Measurements from ENCODE around the gene LDLRAD4.

The LDLRAD4 gene

GRCh38 chr18:13500869-13501542 lies 282.4 kb downstream of the LDLRAD4 start:
- Histone ChIP-seq H3K4me1 (ENCODE audit: low read depth, poor library complexity, severe bottlenecking) (no peaks in the 10 kb centered on the region), H4K20me1 (ENCODE audit: insufficient read depth) (no peaks in the 10 kb centered on the region), H3K4me2 (no peak overlapping the region), H3K36me3 (ENCODE audit: insufficient read depth) (no peaks in the 10 kb centered on the region), H3K27me3 (ENCODE audit: insufficient read depth, low read depth) (no peaks in the 10 kb centered on the region), H3K9ac (no peak overlapping the region), H3K27ac (no peak overlapping the region), H3K79me2 (ENCODE audit: insufficient read depth, low read depth) (no peaks in the 10 kb centered on the region), H2AFZ (ENCODE audit: low read depth) (no peak overlapping the region), H3K4me3 (IDR thresholded peaks at IDR 0.05; ENCODE audit: insufficient read depth, low read depth, low read length) (no peak overlapping the region)
- TF ChIP-seq, protein P1, sequence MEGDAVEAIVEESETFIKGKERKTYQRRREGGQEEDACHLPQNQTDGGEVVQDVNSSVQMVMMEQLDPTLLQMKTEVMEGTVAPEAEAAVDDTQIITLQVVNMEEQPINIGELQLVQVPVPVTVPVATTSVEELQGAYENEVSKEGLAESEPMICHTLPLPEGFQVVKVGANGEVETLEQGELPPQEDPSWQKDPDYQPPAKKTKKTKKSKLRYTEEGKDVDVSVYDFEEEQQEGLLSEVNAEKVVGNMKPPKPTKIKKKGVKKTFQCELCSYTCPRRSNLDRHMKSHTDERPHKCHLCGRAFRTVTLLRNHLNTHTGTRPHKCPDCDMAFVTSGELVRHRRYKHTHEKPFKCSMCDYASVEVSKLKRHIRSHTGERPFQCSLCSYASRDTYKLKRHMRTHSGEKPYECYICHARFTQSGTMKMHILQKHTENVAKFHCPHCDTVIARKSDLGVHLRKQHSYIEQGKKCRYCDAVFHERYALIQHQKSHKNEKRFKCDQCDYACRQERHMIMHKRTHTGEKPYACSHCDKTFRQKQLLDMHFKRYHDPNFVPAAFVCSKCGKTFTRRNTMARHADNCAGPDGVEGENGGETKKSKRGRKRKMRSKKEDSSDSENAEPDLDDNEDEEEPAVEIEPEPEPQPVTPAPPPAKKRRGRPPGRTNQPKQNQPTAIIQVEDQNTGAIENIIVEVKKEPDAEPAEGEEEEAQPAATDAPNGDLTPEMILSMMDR (conservative IDR thresholded peaks at IDR 0.05; ENCODE audit: low read depth, low read length): no peak

- TF ChIP-seq, protein P1 (conservative IDR thresholded peaks at IDR 0.05; ENCODE audit: low read depth, low read length): no peak
- Histone ChIP-seq H3K27me3 (ENCODE audit: insufficient read depth, low read depth) (no peaks in the 10 kb centered on the region), H3K36me3 (ENCODE audit: insufficient read depth) (no peaks in the 10 kb centered on the region), H3K4me2 (no peak overlapping the region), H3K27ac (no peak overlapping the region), H3K4me3 (IDR thresholded peaks at IDR 0.05; ENCODE audit: insufficient read depth, low read depth, low read length) (no peak overlapping the region), H3K79me2 (ENCODE audit: insufficient read depth, low read depth) (no peaks in the 10 kb centered on the region), H3K9ac (no peak overlapping the region), H4K20me1 (ENCODE audit: insufficient read depth) (no peaks in the 10 kb centered on the region), H3K4me1 (ENCODE audit: low read depth, poor library complexity, severe bottlenecking) (no peaks in the 10 kb centered on the region), H2AFZ (ENCODE audit: low read depth) (no peak overlapping the region)
These were observed 283.0 kb downstream of the LDLRAD4 start for GRCh38 chr18:13501543-13501887.

DNA sequence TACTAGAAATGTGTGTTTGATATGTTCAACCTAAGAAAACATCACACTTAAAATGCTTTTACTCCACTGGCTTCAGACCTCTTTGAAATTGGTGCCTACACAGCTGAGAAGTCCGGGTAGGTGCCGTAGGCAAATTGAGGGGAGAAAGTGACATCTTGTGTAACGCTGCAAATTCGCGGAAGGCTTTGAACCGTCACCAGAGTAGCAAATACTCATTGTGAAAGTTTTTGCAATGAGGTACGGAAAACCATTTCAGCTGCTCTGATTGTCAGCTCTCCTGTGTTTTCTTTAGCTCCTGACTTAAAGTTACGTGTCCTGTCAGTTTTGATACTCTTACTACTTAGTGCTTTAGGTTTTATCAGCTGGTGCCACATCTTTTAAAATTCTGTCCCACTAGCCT lies 283.3 kb downstream of the LDLRAD4 start:
- H3K79me2 ChIP-seq (ENCODE audit: insufficient read depth, low read depth): no peaks in the 10 kb centered on the region
- no peak overlapping the region for H3K27ac ChIP-seq
- no peaks in the 10 kb centered on the region for H3K36me3 ChIP-seq (ENCODE audit: insufficient read depth)
- no peak overlapping the region for H3K4me3 ChIP-seq (IDR thresholded peaks at IDR 0.05; ENCODE audit: insufficient read depth, low read depth, low read length)
- H3K9ac ChIP-seq: no peak overlapping the region
- H3K4me1 ChIP-seq (ENCODE audit: low read depth, poor library complexity, severe bottlenecking): no peaks in the 10 kb centered on the region
- H4K20me1 ChIP-seq (ENCODE audit: insufficient read depth): no peaks in the 10 kb centered on the region
- no peak overlapping the region for H2AFZ ChIP-seq (ENCODE audit: low read depth)
- H3K4me2 ChIP-seq: no peak overlapping the region
- TF ChIP-seq, protein P1 (conservative IDR thresholded peaks at IDR 0.05; ENCODE audit: low read depth, low read length): no peak
- no peaks in the 10 kb centered on the region for H3K27me3 ChIP-seq (ENCODE audit: insufficient read depth, low read depth)

DNA sequence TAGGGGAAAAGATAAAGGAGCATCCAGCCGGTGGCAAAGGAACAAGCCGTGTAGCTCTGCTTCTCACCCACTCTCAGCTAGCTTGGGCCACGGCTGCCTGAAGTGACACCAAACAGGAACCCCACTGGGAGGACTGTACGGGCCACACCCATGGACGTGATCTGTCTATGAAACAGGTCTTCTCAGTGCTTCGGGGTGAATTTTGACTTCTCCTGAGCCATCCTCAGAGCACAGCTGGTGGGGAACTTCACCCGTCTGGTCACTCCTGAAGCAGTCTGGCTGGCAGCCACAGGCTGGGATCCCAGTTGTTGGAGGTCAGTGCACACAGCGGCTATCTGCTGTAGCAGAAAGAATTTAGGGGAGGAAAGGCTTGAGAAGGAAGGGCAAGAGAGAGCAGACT lies 284.0 kb downstream of the LDLRAD4 start:
- H3K79me2 ChIP-seq (ENCODE audit: insufficient read depth, low read depth): no peaks in the 10 kb centered on the region
- H3K27me3 ChIP-seq (ENCODE audit: insufficient read depth, low read depth): no peaks in the 10 kb centered on the region
- H3K27ac ChIP-seq: no peak overlapping the region
- TF ChIP-seq, protein P1 (conservative IDR thresholded peaks at IDR 0.05; ENCODE audit: low read depth, low read length): no peak
- H3K9ac ChIP-seq: no peak overlapping the region
- no peak overlapping the region for H3K4me3 ChIP-seq (IDR thresholded peaks at IDR 0.05; ENCODE audit: insufficient read depth, low read depth, low read length)
- no peaks in the 10 kb centered on the region for H3K4me1 ChIP-seq (ENCODE audit: low read depth, poor library complexity, severe bottlenecking)
- no peaks in the 10 kb centered on the region for H3K36me3 ChIP-seq (ENCODE audit: insufficient read depth)
- no peak overlapping the region for H3K4me2 ChIP-seq
- H2AFZ ChIP-seq (ENCODE audit: low read depth): no peak overlapping the region
- no peaks in the 10 kb centered on the region for H4K20me1 ChIP-seq (ENCODE audit: insufficient read depth)
